Thoracic aorta (tissue), 2 donors: ENCODE results near the gene TSC22D3. TPM values are rescaled to one million over a fixed set of nuclear protein-coding genes. Genes with fewer than 3 reads are reported as not detected.

ENCODE experiments used
- ATAC-seq: fragments of 150-250 bp; one replicate; pipeline ENCODE4 v1.8.0; 2017; ENCODE audit warnings: low read depth; ENCODE audit not compliant: insufficient number of reproducible peaks, low FRiP score
- DNase-seq: peaks from one replicate; pipeline ENCODE4 v3.0.0-alpha.2; 2020; ENCODE audit warnings: low spot score
- H3K27ac ChIP-seq, 2 donors: fragments of 200-600 bp; sonication (generic); 1 replicate in 1 of 2; 2 replicates in 1 of 2; pipeline ENCODE4 v1.5.1; 2016; ENCODE audit warnings: mild to moderate bottlenecking in 2 of 2, moderate library complexity in 2 of 2
- H3K27me3 ChIP-seq: fragments of 200-600 bp; sonication (generic); replicated peaks from 2 replicates; pipeline ENCODE4 v1.6.0; 2016; ENCODE audit warnings: mild to moderate bottlenecking; ENCODE audit not compliant: insufficient read depth
- H3K36me3 ChIP-seq: fragments of 200-600 bp; sonication (generic); one replicate; pipeline ENCODE4 v1.5.1; 2016
- H3K4me1 ChIP-seq, 2 donors: fragments of 200-600 bp; sonication (generic); 1 replicate in 1 of 2; 2 replicates in 1 of 2; pipeline versions ENCODE4 v1.5.1 to v1.6.0; 2016; ENCODE audit warnings: low read depth in 2 of 2, mild to moderate bottlenecking in 1 of 2; ENCODE audit not compliant: control insufficient read depth in 1 of 2
- H3K4me3 ChIP-seq: fragments of 200-600 bp; sonication (generic); 2 replicates; pipeline ENCODE4 v1.5.1; 2016; ENCODE audit warnings: mild to moderate bottlenecking
- H3K9me3 ChIP-seq: fragments of 200-600 bp; sonication (generic); 2 replicates; pipeline ENCODE4 v1.5.1; 2016
- total RNA-seq, 2 donors: library from RNA; depleted of rRNA; stranded (reverse); fragments of >200 nt; gene quantifications; one replicate each; pipeline versions ENCODE4 v1.1.0 to v1.2.3, GENCODE V29; 2016
- TF ChIP-seq, protein P1 (sequence below): fragments of 200-600 bp; sonication (generic); IDR thresholded peaks from one replicate; pipeline ENCODE4 v1.5.1; 2019; ENCODE audit warnings: antibody characterized with exemption

The TSC22D3 gene
- total RNA-seq, 2 donors from 2014 or later = 326 to 551 TPM

DNA sequence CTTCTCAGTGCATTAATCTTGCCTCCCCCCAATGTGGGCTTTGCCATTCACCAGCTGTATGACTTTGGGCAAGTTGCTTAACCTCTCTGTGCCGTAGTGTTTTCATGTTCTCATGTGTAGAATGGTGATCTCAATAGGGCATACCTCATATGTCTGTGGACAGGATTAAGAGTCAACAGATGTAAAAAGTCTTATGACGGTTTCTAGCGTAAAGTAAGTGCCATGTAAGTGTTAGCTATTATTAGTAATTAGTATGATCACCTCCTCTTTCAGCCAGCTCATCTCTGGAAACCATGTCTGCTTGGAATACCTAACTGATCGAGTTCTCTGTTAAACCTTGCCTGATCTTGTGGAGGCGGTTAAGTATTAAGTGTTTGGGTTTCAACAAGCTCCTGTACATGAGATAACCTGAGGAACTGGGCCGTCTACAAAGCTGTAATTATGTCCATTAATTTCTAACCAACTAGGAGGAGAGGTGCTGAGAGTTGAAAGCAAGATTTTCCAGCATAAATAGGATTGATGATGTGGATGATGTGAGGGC, 66.3 kb downstream of the TSC22D3 start:
- DNase-seq (no peak), ATAC-seq (no peak)
- no peaks in the 10 kb centered on the region for H3K27me3 ChIP-seq
- TF ChIP-seq, protein P1, sequence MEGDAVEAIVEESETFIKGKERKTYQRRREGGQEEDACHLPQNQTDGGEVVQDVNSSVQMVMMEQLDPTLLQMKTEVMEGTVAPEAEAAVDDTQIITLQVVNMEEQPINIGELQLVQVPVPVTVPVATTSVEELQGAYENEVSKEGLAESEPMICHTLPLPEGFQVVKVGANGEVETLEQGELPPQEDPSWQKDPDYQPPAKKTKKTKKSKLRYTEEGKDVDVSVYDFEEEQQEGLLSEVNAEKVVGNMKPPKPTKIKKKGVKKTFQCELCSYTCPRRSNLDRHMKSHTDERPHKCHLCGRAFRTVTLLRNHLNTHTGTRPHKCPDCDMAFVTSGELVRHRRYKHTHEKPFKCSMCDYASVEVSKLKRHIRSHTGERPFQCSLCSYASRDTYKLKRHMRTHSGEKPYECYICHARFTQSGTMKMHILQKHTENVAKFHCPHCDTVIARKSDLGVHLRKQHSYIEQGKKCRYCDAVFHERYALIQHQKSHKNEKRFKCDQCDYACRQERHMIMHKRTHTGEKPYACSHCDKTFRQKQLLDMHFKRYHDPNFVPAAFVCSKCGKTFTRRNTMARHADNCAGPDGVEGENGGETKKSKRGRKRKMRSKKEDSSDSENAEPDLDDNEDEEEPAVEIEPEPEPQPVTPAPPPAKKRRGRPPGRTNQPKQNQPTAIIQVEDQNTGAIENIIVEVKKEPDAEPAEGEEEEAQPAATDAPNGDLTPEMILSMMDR = no peak
- H3K27ac ChIP-seq = no peak overlapping the region
- H3K36me3 ChIP-seq = peaks cover 10% of the 10 kb centered on the region
- peaks cover 8 to 28% of the 10 kb centered on the region in 2 donors for H3K4me1 ChIP-seq
- H3K9me3 ChIP-seq = no peaks in the 10 kb centered on the region
- no peak overlapping the region for H3K4me3 ChIP-seq

DNA sequence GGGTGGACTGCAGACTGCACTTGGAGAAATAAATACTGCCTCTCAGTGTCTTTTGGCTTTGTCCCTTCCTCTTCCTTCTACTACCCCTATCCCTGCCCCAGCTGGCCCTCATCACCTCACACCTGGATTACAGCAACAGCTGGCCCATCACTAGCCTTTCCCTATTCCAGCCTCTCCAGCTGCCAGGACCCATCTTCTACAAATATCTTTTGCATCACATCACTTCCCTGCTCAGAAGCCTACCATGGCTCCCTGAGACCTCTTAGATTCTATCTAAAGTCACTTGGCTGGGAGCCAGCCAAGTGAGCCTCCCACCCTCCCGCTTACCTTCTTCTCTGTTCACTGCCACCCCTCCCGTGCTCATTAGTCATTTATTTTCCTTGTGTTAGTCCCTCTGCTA, 66.8 kb downstream of the TSC22D3 start:
- H3K36me3 ChIP-seq = peaks cover 4% of the 10 kb centered on the region
- no peaks in the 10 kb centered on the region for H3K9me3 ChIP-seq
- no peaks in the 10 kb centered on the region for H3K27me3 ChIP-seq
- ATAC-seq = no peak
- H3K4me1 ChIP-seq = peaks cover 8 to 28% of the 10 kb centered on the region in 2 donors
- H3K4me3 ChIP-seq = no peak overlapping the region
- H3K27ac ChIP-seq = no peak overlapping the region
- TF ChIP-seq, protein P1 = no peak
- no peak for DNase-seq

DNA sequence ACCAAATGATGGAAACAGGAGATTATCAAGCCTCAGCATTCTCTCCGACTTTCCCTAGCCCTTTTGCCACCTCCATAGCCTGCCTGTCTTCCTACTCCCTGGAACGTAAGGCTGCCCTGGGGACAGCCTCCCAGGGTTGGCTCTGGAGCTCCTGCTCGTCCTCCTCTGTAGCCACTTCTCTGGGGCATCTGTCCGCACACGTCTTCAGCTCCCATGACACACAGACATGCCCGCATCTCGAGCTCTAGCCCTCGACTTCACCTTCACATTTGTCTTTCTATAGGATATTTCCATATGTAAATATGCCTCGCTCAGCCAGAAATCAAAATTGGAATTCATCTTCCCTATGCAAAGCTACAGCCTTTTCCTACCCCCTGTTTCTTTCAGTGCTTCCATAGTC, 67.7 kb downstream of the TSC22D3 start:
- TF ChIP-seq, protein P1 = no peak
- no peak for ATAC-seq
- Histone ChIP-seq H3K27ac (no peak overlapping the region), H3K4me1 (peaks cover 3 to 22% of the 10 kb centered on the region in 2 donors), H3K36me3 (no peaks in the 10 kb centered on the region), H3K4me3 (no peak overlapping the region), H3K9me3 (no peaks in the 10 kb centered on the region), H3K27me3 (no peaks in the 10 kb centered on the region)
- no peak for DNase-seq

DNA sequence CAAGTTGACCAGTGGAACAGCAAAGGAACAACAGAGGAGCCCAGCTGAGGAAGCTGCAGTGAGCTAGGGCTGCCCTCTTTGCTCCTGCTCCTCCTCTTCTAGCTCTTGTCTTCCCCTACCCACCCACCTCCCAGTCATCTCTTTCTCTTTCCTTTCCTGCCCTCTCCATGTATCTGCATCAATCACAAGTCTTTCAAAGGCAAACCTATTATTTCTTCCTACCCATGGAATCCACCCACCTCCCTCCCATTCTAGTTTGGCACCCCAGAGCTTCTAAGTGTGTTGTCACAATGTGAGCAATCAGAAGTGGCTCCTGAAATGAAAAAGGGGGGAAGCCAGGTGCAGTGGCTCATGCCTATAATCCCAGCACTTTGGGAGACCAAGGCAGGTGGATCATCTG, 69.3 kb downstream of the TSC22D3 start:
- TF ChIP-seq, protein P1 = no peak
- Histone ChIP-seq H3K27me3 (no peaks in the 10 kb centered on the region), H3K9me3 (no peaks in the 10 kb centered on the region), H3K4me3 (no peak overlapping the region), H3K4me1 (peaks cover 3 to 10% of the 10 kb centered on the region in 2 donors), H3K36me3 (no peaks in the 10 kb centered on the region), H3K27ac (no peak overlapping the region)
- ATAC-seq (no peak), DNase-seq (no peak)

DNA sequence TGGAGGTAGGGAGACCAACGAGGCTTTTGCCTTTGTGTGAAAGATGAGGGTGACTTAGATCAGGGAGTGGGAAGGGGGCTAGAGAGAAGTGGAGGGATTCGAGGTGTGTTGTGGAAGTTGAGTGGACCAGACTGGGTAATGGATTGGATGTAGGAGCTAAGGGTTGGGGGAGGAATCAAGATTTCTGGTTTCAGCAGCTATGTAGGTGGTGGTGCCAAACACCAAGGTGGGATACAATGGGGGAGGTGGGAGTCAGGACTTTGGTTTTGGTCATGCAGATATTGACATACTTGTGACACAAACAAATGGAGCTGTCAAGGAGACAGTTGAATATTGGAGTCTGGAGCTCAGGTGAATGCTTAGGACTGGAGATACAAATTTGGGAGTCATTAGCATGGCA, 71.0 kb downstream of the TSC22D3 start:
- H3K27ac ChIP-seq = no peak overlapping the region
- TF ChIP-seq, protein P1 = no peak
- no peak for DNase-seq

More for the DNA sequence above, 71.0 kb downstream of the TSC22D3 start:
- H3K36me3 ChIP-seq = no peaks in the 10 kb centered on the region
- H3K27me3 ChIP-seq = no peaks in the 10 kb centered on the region
- H3K9me3 ChIP-seq = no peaks in the 10 kb centered on the region
- H3K4me1 ChIP-seq = peaks cover 0 to 3% of the 10 kb centered on the region in 2 donors
- H3K4me3 ChIP-seq = no peak overlapping the region
- no peak for ATAC-seq
